ENCODE results near the gene UGT2B10.

UGT2B10 gene

GRCh38 chr4:68871809-68872642, 56.2 kb downstream of the UGT2B10 start:
- DNase-seq (ENCODE audit: low read depth): no peak

GRCh38 chr4:68872643-68873502, 57.1 kb downstream of the UGT2B10 start:
- DNase-seq (ENCODE audit: low read depth): no peak

GRCh38 chr4:68874507-68874906, 58.7 kb downstream of the UGT2B10 start:
- no peak for DNase-seq (ENCODE audit: low read depth)

- no peak for DNase-seq (ENCODE audit: low read depth)
Observed at GRCh38 chr4:68877555-68877954, 61.8 kb downstream of the UGT2B10 start.

GRCh38 chr4:68878048-68878447, 62.3 kb downstream of the UGT2B10 start:
- DNase-seq (ENCODE audit: low read depth): no peak
